Naive thymus-derived CD4-positive, alpha-beta T cell (primary cell): ENCODE measurements around the gene ZNF232. TPM values are rescaled to one million over a fixed set of nuclear protein-coding genes. Genes with fewer than 3 reads are reported as not detected.
A peak's percentile ranks its signal among the peaks of the same experiment; 100 is the strongest.
"Not testable (repeated sequence)": the region's sequence is repeated elsewhere in the genome, so short reads cannot be mapped to it uniquely, and the experiment has no call there.

ENCODE experiments used
- ATAC-seq: fragments of 150-1000 bp; cut with Tn5 transposase; 2 replicates; pipeline ENCODE4 v1.10.0; 2021; ENCODE audit warnings: mild to moderate bottlenecking, moderate library complexity
- CTCF ChIA-PET: fragments of 350-600 bp; sonication (Branson Sonifier 250); formaldehyde crosslinking; loops from one replicate; lab custom pipeline; 2021; ENCODE audit warnings: antibody characterized with exemption; lab: Charles Lee
- POLR2A ChIA-PET: fragments of 350-600 bp; sonication (Branson Sonifier 250); formaldehyde crosslinking; loops from one replicate; lab custom pipeline; 2021; ENCODE audit warnings: antibody characterized with exemption, inconsistent platforms; lab: Charles Lee
- DNase-seq, 9 donors: peaks; one replicate each; pipeline versions ENCODE4 v3.0.0 to v3.0.0-alpha.2; 2020 to 2022; ENCODE audit warnings: mixed read lengths in 1 of 9
- H3K27ac ChIP-seq: one replicate; pipeline ENCODE4 v1.7.0; 2013; ENCODE audit warnings: mild to moderate bottlenecking, low read depth, low read length, moderate library complexity
- H3K27me3 ChIP-seq, 2 donors: one replicate each; pipeline ENCODE4 v1.7.0; 2013; ENCODE audit warnings: low read length in 2 of 2, mild to moderate bottlenecking in 2 of 2, moderate library complexity in 2 of 2; ENCODE audit not compliant: control insufficient read depth in 2 of 2, insufficient read depth in 2 of 2
- H3K36me3 ChIP-seq, 3 experiments: 1 replicate in 2 of 3; 2 replicates in 1 of 3; pipeline ENCODE4 v1.7.0; 2013; ENCODE audit warnings: low read length in 3 of 3, mild to moderate bottlenecking in 3 of 3, moderate library complexity in 1 of 3; ENCODE audit not compliant: insufficient read depth in 3 of 3, control insufficient read depth in 2 of 3
- H3K4me1 ChIP-seq, 2 donors: one replicate each; pipeline ENCODE4 v1.7.0; 2013; ENCODE audit warnings: low read length in 2 of 2, mild to moderate bottlenecking in 2 of 2, moderate library complexity in 1 of 2; ENCODE audit not compliant: control insufficient read depth in 2 of 2, insufficient read depth in 2 of 2
- H3K4me3 ChIP-seq: 2 replicates; pipeline ENCODE4 v1.7.0; 2013; ENCODE audit warnings: mild to moderate bottlenecking, low read length
- H3K9me3 ChIP-seq, 3 experiments: 1 replicate in 2 of 3; 2 replicates in 1 of 3; pipeline ENCODE4 v1.7.0; 2013; ENCODE audit warnings: low read length in 3 of 3; ENCODE audit not compliant: control insufficient read depth in 2 of 3
- H3K27ac Mint-ChIP-seq, 9 donors: one replicate each; pipeline ENCODE4 v1.8.0; 2020 to 2022; ENCODE audit warnings: mixed read lengths in 9 of 9, mild to moderate bottlenecking in 8 of 9, moderate library complexity in 5 of 9, inconsistent platforms in 2 of 9
- H3K27me3 Mint-ChIP-seq, 5 donors: one replicate each; pipeline ENCODE4 v1.8.0; 2021 to 2022; ENCODE audit warnings: mixed read lengths in 5 of 5, mild to moderate bottlenecking in 1 of 5
- H3K36me3 Mint-ChIP-seq, 5 donors: one replicate each; pipeline ENCODE4 v1.8.0; 2020 to 2022; ENCODE audit warnings: mixed read lengths in 5 of 5, mild to moderate bottlenecking in 3 of 5, inconsistent platforms in 1 of 5
- H3K4me1 Mint-ChIP-seq, 7 donors: one replicate each; pipeline ENCODE4 v1.8.0; 2020 to 2022; ENCODE audit warnings: mixed read lengths in 7 of 7, mild to moderate bottlenecking in 3 of 7, inconsistent platforms in 1 of 7
- H3K4me3 Mint-ChIP-seq, 10 donors: one replicate each; pipeline ENCODE4 v1.8.0; 2020 to 2022; ENCODE audit warnings: mild to moderate bottlenecking in 10 of 10, mixed read lengths in 10 of 10, moderate library complexity in 6 of 10, inconsistent platforms in 2 of 10
- H3K9me3 Mint-ChIP-seq, 11 donors: one replicate each; pipeline ENCODE4 v1.8.0; 2020 to 2022; ENCODE audit warnings: mixed read lengths in 11 of 11, mild to moderate bottlenecking in 4 of 11, inconsistent platforms in 1 of 11, moderate library complexity in 1 of 11
- intact Hi-C, 2 donors: fragments of 100-400 bp; cut with micrococcal nuclease; formaldehyde crosslinking; loops; one replicate each; pipeline ENCODE4 v1.15.1; 2023
- polyA plus RNA-seq, 2 donors: library from polyadenylated mRNA; unstranded; fragments of 300-500 nt; fragmentation: Illumina TruSeq; gene quantifications; one replicate each; pipeline ENCODE4 v1.2.3, GENCODE V29; 2021
- total RNA-seq, 6 experiments: library from RNA in 5 of 6; stranded (reverse) in 5 of 6; gene quantifications; 1 replicate in 5 of 6; 2 replicates in 1 of 6; pipeline ENCODE4 v1.2.3 and lab custom pipeline; 2021 to 2026

The ZNF232 gene
- total and polyA plus RNA-seq, 7 experiments from 2014 or later = 5.1 to 20.3 (median 11.2) TPM

DNA sequence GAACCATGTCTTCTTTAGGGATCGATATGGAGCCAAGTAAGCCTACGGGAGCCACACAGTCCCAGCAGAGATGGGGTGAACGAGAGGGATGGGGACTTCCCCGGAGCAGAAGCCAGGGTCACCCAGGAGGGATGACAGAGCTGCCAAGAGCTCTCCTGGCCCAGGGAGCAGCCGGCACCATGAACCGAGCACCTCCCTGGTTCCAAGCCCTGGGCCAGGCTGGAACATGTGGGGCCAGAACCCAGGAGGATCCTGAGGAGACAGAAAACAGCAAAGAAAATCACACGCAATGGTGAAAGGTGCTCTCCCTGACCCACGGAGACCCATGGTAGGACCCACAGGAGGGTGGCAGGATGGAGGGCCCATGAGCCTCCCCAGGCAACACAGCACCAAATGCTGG lies 22.3 kb upstream of the ZNF232 start:
- H3K4me1 ChIP-seq, H3K27me3 ChIP-seq, POLR2A ChIA-PET, H3K4me1 Mint-ChIP-seq, H3K4me3 ChIP-seq, H3K9me3 Mint-ChIP-seq, CTCF ChIA-PET, H3K4me3 Mint-ChIP-seq, H3K27ac ChIP-seq, H3K27me3 Mint-ChIP-seq, H3K36me3 ChIP-seq, H3K36me3 Mint-ChIP-seq, H3K27ac Mint-ChIP-seq, ATAC-seq, H3K9me3 ChIP-seq, intact Hi-C loops, DNase-seq: not testable (repeated sequence)

DNA sequence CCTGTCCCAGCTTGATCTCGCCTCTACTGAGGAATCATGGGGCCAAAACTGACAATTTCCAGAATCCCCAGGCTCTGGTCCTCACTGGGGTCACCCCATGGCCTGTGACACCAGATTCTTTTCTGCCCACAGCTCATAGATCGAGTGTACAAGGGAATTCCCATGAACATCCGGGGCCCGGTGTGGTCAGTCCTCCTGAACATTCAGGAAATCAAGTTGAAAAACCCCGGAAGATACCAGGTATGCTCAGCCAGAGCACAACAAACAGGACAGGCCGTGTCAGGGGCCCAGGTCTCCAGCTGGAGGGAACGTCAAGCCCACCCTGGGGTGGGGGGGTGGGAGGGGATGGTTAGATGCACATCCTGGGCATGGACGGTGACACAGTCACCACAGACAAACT lies 21.6 kb upstream of the ZNF232 start:
- Mint-ChIP-seq H3K4me1 (no peaks in the 10 kb centered on the region), H3K36me3 (no peaks in the 10 kb centered on the region), H3K4me3 (no peak overlapping the region), H3K27me3 (no peaks in the 10 kb centered on the region), H3K27ac (no peak overlapping the region), H3K9me3 (peaks cover 0 to 2% (median 0%) of the 10 kb centered on the region in 11 donors)
- ATAC-seq (no peak), DNase-seq (no peak)
- H3K4me1 ChIP-seq = no peaks in the 10 kb centered on the region
- H3K9me3 ChIP-seq = no peaks in the 10 kb centered on the region
- H3K27me3 ChIP-seq = no peaks in the 10 kb centered on the region
- no peak overlapping the region for H3K4me3 ChIP-seq
- no peak overlapping the region for H3K27ac ChIP-seq
- intact Hi-C loops = no loop called here
- ChIA-PET POLR2A (no interaction called here), CTCF (interaction anchor here (1.1 kb wide), 1 partner anchor 180 kb away, joined by 3 read pairs; no protein-coding TSS in a partner anchor)
- no peaks in the 10 kb centered on the region for H3K36me3 ChIP-seq

DNA sequence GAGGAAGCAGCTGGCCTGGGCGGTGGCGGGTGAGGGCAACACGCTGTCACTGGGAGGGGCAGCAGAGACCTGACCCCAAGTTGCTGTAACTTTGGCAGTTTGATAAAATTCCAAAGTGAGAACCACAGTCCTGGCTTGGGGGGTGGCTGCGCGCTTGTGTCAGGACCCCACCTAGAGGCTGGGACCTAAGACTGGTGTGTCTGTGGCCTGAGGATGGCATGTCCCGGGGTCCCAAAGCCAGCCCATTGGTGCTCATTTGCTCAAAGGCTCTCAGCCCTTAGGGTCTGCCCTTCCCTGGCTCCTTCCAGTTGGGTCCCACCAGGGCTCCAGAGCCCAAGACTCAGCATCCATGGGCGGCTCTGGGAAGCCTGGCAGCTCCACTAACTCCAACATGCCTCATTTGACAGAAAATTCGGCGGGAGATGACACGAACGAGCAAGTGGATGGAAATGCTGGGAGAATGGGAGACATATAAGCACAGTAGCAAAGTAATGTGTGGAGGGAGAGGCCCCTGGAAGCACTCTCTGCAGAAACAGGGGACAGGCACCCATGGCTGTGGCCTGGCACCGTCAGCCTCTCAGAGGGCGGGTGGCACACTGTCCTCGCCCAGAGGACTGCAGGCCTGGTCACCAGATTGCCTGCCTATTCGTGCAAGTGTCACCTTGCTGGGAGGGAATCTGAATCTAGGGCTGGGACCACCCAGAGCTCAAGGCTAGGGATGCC lies 21.0 kb upstream of the ZNF232 start:
- H3K27ac Mint-ChIP-seq, H3K4me3 Mint-ChIP-seq, H3K36me3 Mint-ChIP-seq, H3K27ac ChIP-seq, H3K27me3 ChIP-seq, H3K4me1 Mint-ChIP-seq, POLR2A ChIA-PET, H3K9me3 Mint-ChIP-seq, ATAC-seq, H3K4me1 ChIP-seq, H3K27me3 Mint-ChIP-seq, H3K36me3 ChIP-seq, H3K4me3 ChIP-seq, H3K9me3 ChIP-seq, intact Hi-C loops: not testable (repeated sequence)
- DNase-seq = peak in 1 of 9 donors; percentile 8
- CTCF ChIA-PET = interaction anchor here (0.6 to 1.1 kb wide), 2 partner anchors 137 to 180 kb away, joined by 3 read pairs; no protein-coding TSS in a partner anchor

DNA sequence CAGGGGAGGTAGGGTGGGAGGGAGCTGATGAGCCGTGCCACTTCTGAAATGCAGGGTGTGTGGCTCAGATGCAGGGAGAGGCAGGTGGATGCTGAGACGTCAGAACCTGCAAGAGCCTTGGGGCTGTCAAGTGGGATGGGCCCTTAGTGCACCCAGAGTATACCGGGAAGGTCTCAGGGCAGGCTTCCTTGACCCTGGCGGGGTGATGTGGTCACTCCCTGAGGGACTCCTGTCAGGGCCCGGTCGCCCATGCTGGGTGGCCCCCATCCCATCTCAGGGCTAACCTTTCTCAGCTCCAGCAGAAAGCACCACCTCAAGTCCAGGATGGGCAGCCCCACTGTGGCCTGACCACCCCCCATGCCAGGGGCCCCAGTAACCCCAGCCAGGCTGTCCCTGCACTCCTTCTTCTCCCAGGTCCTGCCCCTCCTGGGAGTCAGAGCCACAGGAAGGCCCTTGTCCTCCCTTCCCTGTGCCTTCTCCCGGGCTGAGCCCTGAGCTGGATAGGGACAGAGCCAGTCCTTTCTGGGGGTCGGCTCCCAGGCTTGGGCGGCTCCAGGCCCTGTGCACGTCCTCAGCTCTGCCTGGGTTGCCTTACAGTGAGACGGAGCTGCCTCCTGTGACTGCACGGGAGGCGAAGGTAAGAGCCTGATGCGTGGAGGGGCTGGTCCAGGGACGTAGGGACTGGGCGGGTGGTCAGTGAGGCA lies 20.3 kb upstream of the ZNF232 start:
- POLR2A ChIA-PET, intact Hi-C loops: not testable (repeated sequence)

DNA sequence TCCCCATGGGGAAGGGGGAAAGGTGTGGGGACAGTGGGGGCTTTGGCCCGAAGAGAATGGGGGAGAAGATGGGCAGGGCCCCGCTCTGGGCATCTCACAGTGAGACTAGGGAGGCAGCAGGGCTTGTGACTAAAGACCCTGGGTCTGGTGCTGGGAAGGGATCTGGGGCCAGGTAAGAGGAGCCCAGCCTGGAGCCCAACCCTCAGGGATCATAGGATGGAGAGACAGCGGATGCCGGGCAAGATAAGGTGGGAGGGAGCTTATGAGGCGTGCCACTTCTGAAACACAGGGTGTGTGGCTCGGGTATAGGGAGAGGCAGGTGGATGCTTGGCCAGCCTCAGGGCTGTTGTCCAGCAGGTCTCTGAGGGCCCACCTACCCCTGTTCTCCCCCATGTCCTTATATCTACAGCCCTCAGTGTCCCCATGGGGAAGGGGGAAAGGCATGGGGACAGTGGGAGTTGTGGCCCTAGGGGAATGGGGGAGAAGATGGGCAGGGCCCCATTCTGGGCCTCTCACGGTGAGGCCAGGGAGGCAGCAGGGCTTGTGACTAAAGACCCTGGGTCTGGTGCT lies 19.6 kb upstream of the ZNF232 start:
- Histone ChIP-seq H3K27me3 (no peaks in the 10 kb centered on the region), H3K27ac (no peak overlapping the region), H3K36me3 (no peaks in the 10 kb centered on the region), H3K4me1 (no peaks in the 10 kb centered on the region), H3K4me3 (no peak overlapping the region), H3K9me3 (no peaks in the 10 kb centered on the region)
- DNase-seq (peak in 1 of 9 donors; percentile 8), ATAC-seq (no peak)
- H3K36me3 Mint-ChIP-seq = no peaks in the 10 kb centered on the region
- no peak overlapping the region for H3K4me3 Mint-ChIP-seq
- H3K4me1 Mint-ChIP-seq = no peaks in the 10 kb centered on the region
- intact Hi-C loops = no loop called here
- H3K9me3 Mint-ChIP-seq = peaks cover 0 to 2% (median 0%) of the 10 kb centered on the region in 11 donors
- peaks cover 0 to 8% (median 6%) of the 10 kb centered on the region in 5 donors for H3K27me3 Mint-ChIP-seq
- ChIA-PET CTCF (no interaction called here), POLR2A (no interaction called here)
- no peak overlapping the region for H3K27ac Mint-ChIP-seq

More for the DNA sequence above, 20.3 kb upstream of the ZNF232 start:
- ATAC-seq, H3K27ac Mint-ChIP-seq, H3K27me3 ChIP-seq, H3K27me3 Mint-ChIP-seq, H3K9me3 Mint-ChIP-seq, H3K4me1 ChIP-seq, H3K4me1 Mint-ChIP-seq, CTCF ChIA-PET, H3K36me3 Mint-ChIP-seq, H3K27ac ChIP-seq, H3K4me3 ChIP-seq, H3K4me3 Mint-ChIP-seq, H3K36me3 ChIP-seq, H3K9me3 ChIP-seq: not testable (repeated sequence)
- DNase-seq = peak in 1 of 9 donors; percentile 15

DNA sequence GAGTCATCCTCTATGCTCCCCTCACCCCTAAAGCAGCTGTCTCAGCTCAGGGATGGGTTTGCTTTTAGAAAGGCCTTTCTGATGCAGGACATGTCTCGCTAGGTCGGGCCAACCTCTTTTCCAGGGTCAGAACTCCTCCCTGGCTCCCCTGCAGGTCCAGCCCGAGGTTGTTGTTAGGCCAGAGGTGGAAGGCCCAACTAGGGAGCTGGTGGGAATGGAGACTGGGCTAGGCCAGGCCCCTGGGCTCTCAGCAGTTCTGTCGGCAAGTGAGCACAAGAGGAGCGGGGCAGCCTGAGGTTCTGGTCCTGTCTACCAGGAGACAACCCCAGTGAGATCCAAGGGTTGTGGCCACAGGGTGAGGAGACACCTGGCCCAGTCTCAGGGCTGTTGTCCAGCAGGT lies 19.0 kb upstream of the ZNF232 start:
- H3K36me3 ChIP-seq, ATAC-seq, H3K4me3 ChIP-seq, H3K27ac Mint-ChIP-seq, H3K9me3 ChIP-seq, H3K4me1 ChIP-seq, H3K36me3 Mint-ChIP-seq, intact Hi-C loops, POLR2A ChIA-PET, H3K4me3 Mint-ChIP-seq, CTCF ChIA-PET, H3K27me3 ChIP-seq, H3K27ac ChIP-seq, H3K9me3 Mint-ChIP-seq, H3K4me1 Mint-ChIP-seq: not testable (repeated sequence)
- peak in 1 of 9 donors; percentile 11 for DNase-seq
- H3K27me3 Mint-ChIP-seq = peaks cover 0 to 13% (median 6%) of the 10 kb centered on the region in 5 donors
